Measurements from ENCODE around the gene NTRK3.
A peak's percentile ranks its signal among the peaks of the same experiment; 100 is the strongest.

NTRK3 gene

DNA sequence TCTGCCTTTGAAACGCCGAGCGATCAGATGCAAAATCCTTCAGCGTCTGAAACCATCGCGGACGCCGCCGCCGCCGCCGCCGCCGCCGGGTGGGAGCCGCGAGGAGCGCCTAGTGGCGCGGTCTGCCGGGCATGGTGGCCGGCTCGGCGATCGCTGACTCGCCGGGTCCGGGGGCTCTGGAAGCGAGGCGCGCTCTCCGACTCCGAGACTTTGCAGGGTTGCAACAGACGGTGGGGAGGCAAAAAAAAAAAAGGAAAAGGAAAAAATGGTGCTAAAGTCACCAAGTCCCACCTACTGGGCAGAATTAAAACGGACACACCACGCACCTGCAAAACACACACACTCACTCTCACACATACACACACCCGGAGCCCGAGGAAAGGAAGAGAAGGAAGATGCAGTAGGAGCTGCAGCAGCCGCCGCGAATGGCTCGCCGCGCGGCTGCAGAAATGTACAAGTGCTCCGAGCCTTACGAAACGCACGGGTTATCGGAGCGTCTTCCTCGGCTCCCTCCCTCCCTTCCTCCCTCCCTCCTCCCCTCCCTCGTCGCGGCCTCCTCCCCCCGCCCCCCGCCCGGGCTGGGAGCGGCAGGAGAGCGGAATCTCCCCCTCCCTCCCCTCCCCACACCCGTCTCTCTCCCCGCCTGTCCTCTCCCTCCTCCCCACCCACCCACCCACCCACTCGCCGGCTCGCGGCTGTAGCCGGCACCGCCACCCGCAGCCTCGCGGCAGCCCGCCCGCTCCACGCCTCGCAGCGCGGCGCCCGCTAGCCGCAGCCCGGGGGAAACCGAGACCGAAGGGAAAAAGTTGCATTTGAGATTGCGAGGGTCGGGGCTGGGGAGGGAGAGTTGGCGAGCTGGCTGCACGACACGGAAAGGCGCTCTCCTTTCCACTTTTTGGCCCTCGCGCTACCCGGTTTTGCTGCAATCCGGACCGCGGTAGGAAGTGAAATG is at the start of gene NTRK3:
Gene NTRK3, minus strand, starts transcription at position 461 of the 952 bp plus-strand sequence. CDS start 586 bp downstream, outside the sequence.
- no peak for DNase-seq (ENCODE audit: low read depth)

DNA sequence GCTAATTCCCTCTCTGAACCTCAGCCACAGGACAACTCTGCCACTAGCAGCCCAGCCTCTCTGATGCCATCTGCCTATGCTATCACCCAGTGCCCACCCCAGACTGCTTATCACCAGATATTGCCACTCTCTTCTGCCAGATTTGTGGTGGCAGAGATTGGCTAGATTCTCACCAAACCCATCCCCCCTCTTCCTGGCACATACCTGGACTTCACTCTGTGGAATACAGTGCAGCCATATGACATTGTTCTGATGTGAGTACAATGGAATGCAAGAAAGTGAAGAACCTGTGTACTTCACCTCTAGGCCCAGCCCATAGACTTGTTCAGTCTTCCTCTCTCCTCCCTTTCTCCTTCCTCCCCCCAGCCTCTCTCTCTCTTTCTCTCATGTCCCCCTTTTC is 46.9 kb upstream of the NTRK3 start:
- no peak for DNase-seq (ENCODE audit: low read depth)

DNA sequence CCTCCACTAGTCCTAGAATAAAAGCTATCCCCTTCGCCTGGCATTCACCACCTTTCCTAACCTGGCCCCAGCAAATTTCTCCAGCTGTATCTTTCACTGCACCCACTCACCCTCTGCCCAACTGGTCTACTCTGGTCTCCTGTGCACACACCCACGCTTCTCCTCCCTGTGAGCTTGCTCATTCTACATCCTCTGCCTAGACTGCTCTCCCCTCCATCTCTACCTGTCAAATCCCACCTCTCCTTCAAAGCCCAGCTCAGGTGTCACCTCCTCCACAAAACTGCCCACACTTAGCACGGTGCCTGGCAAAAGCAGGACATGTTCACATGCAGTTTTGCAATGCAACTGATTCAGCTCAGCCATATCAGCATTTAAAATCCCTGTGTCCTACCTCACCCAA is 45.8 kb upstream of the NTRK3 start:
- no peak for DNase-seq (ENCODE audit: low read depth)

DNA sequence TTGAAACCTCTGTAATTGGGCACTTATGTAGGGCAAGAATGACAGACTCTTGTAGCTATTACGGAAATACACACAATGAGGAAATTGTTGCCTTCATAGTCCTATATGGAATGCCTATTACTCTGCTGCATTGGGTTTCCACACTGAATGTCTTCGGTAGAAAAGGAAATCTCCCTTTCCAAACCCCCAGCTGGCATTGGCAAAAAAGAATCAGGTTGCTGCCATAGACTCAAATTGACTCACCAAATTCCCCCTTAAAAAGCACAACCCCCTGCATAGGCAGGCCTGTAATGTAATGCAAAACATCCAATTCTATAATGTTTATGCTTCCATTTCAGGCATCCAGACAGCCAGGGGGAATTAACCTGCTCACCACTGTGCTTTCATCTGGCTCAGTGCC is 44.8 kb upstream of the NTRK3 start:
- DNase-seq (ENCODE audit: low read depth), result no peak

GRCh38 chr15:88300861-88301260 is 44.3 kb upstream of the NTRK3 start:
- no peak for DNase-seq (ENCODE audit: low read depth)

- DNase-seq (ENCODE audit: low read depth), result no peak
Observed at GRCh38 chr15:88300089-88300488, 43.5 kb upstream of the NTRK3 start.

DNA sequence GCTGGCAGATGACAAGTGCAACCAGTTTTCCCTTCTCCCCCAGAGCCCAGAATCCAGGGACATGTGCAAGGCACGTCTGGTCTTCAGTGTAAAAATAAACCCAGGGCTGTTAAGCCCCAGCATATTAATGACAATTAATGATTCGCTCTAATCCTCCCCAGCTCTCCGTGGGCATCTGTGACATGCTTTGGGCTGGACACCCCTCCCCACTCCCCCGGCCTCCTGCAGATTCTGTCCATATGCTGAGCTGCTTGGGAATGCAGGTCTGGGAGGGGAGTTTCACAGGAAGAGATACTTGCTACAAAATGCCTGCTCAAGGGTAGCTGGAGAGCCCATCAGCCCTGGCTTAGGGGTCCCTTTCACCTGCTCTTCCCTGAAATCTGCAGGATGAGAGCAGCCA is 43.0 kb upstream of the NTRK3 start:
- DNase-seq (ENCODE audit: low read depth), result no peak

GRCh38 chr15:88288661-88289060 is 32.1 kb upstream of the NTRK3 start:
- DNase-seq (ENCODE audit: low read depth), result no peak

DNA sequence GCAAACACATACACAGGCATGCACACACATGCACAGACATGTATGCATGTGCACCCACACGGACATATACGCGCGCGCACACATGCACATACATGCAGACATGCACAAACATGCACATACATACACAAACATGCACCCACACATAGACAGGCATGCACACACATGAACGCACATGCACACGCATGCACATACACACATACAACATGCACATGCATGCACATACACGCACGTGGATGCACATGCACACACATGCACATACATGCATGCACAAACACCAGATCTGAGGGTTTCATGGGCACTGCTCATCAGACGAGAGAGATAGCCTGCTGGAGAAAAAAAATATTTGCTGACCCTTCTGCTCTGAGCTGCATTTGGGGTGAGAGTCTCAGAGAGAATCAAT is 31.7 kb upstream of the NTRK3 start:
- no peak for DNase-seq (ENCODE audit: low read depth)

- DNase-seq (ENCODE audit: low read depth), result no peak
Observed at GRCh38 chr15:88284318-88284998, 27.9 kb upstream of the NTRK3 start.

DNA sequence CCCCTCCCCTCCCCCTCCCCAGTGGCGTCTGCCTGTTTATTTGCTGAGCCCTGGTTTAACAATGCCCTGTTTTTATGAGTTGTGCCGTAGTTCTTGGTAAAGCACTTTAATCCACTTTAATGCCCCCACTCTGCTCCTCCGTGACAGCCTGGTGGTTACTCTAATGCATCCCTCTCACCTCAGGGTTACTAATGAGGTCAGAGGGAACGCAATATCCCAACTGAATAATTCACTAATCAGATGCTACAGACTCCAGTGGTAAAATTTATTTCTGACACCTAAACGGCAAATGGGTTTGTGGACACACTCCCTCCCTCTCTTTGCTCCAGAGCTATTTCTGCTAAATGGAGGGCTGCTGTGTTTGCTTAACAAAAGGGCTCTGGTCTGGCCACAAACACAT is 26.1 kb upstream of the NTRK3 start:
- no peak for DNase-seq (ENCODE audit: low read depth)

- no peak for DNase-seq (ENCODE audit: low read depth)
Observed at GRCh38 chr15:88276821-88277410, 20.4 kb upstream of the NTRK3 start.

GRCh38 chr15:88275804-88276203 is 19.3 kb upstream of the NTRK3 start:
- DNase-seq (ENCODE audit: low read depth), result no peak

- DNase-seq (ENCODE audit: low read depth), result peak; percentile 40
Observed at GRCh38 chr15:88274553-88275460, 18.3 kb upstream of the NTRK3 start.

DNA sequence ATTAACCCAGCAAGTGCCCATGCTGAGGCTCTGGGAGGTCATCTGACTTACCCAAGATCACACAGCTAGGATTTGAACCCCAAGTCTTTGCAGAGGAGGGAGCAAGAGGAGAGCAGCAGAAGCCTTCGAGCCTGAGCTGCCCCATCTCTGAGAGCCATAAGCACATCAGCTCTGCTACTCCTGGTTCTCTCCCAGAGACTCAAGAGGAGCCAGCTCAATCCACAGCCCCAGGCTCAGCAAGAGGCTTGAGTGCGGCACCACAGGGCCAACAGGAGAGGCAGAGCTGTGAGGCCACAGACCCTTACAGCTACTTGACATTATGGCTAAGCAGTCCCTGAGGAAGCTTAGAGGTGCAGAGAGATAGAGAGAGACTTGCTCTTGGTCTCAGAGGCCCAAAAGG is 15.9 kb upstream of the NTRK3 start:
- no peak for DNase-seq (ENCODE audit: low read depth)

- DNase-seq (ENCODE audit: low read depth), result no peak
Observed at GRCh38 chr15:88269356-88270062, 13.0 kb upstream of the NTRK3 start.

- DNase-seq (ENCODE audit: low read depth), result no peak
Observed at GRCh38 chr15:88267720-88268119, 11.2 kb upstream of the NTRK3 start.

DNA sequence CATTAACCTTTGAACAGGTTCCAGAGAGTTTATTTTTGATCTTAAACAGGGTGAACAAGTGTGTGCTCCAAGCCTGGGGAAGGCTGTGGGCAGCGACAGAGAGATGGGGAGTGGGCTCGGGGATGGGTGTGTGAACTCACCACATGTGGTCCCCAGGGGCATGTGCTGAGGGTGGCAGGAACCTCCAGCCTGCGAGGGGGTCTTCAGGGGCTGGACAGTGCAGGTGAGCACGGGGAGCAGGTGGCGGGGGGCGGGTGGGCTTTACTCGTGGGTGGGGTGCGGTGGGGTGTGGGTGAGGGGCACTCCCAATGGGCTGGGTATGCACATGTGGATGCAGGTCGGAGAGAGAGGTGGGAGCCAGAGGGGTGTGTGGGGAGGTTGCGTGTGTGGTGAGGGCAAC is 9.6 kb upstream of the NTRK3 start:
- no peak for DNase-seq (ENCODE audit: low read depth)

DNA sequence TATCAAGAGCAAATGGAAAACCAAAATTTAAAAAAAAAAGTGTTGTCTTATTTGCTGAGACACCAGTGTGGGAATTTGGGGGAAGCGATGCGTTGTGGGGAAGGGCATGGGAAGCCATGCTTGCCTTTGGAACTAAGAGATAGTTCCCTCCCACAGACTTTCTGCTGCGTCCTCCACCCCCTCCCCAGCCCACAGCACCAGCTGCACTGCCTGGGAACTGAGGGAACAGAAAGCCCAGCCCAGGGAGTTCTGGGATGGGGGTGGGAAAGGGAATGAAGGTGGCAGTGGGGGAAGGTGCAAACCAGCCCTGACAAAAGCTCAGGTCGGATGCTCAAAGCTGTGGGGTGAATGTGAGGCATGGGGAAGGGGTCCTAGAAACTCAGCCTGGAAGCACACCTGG is 8.1 kb upstream of the NTRK3 start:
- no peak for DNase-seq (ENCODE audit: low read depth)

- DNase-seq (ENCODE audit: low read depth), result no peak
Observed at GRCh38 chr15:88262064-88262463, 5.5 kb upstream of the NTRK3 start.

DNA sequence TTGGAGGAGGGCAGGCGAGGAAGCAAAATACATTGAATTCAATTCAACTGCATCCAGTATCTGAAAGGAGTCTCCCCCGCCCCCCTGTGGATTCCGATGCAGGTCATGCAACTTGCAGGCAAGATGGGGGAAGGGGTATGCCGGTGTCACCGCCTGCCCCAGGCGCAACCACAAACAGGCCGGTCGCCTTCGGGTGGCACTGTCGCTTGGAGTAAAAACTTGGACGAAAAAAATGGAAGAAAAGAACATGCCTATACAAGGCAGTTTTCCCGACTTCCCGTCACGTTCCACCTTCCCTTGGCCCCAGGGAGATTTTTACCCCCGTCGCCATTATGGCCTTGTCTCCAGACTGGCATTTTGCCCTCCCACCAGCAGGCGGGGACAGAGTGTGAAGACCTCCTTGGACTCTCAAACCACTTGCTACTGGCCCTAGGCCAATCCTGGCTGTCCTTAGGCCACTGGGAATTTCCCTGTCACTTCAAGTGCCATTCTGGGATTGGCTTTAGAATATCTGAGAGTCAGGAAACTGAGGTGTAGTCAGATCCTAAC is 1.6 kb upstream of the NTRK3 start:
- DNase-seq (ENCODE audit: low read depth), result no peak
